T-helper 1 cell treated with Interleukin-12 subunit alpha and Interleukin-12 subunit beta and Interleukin-4 antibody, amounts not matched to agents 30 ng/mL and 1 ng/mL, for 36 hours (primary cell): Measurements from ENCODE around the gene SLC6A13. TPM values are rescaled to one million over a fixed set of nuclear protein-coding genes. Genes with fewer than 3 reads are reported as not detected.
"Not testable (repeated sequence)": the region's sequence is repeated elsewhere in the genome, so short reads cannot be mapped to it uniquely, and the experiment has no call there.

Experiments used
- intact Hi-C: fragments of 100-400 bp; cut with micrococcal nuclease; formaldehyde crosslinking; loops from one replicate; pipeline ENCODE4 v1.15.1; 2024
- total RNA-seq: library from RNA; stranded (reverse); gene quantifications from 2 replicates; pipeline ENCODE4 v1.2.3, GENCODE V29; 2022

SLC6A13 gene
- total RNA-seq, 1 donor from 2014 or later, result 0.78 TPM

DNA sequence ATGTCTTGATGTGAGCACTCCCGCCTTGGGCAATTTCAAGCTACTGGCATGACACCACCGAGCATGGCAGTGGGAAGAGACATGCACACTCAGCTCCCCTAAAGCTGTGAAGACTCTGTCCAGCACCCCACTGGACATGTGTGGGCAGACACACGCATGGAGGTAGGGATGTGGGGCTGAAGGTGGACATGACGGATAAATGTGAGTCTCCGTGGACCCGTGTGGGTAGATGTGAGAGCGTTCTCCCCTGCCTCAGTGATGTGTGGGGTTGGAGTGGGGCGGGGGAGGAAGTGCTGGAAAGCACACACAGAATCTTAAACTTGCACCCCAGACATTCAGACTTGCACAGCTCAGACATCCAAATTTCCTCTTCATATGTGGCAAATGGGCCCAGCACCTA, 61.3 kb downstream of the SLC6A13 start:
- intact Hi-C loops, result no loop called here

GRCh38 chr12:198705-199104, 63.9 kb downstream of the SLC6A13 start:
- intact Hi-C loops, result no loop called here

- intact Hi-C loops, result no loop called here
These were observed 64.5 kb downstream of the SLC6A13 start for GRCh38 chr12:197911-198695.

DNA sequence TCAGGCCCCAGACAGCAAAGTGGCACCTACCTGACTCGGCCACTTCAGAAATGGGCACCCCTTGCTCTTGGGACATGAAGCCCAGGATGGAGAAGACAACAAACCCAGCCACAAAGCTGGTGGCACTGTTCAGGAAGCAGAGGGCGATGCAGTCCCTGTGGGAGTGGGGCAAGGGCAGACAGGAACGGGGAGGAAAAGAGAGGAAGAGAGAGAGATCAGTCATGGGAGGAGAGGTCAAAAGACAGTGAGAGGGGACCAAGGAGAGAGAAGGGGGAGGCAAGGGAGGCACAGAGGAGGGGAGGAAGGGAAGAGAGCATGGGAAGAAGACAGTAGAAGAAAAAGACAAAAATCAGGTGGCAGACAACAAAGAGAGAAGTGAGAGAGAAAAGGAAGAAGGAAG, 65.3 kb downstream of the SLC6A13 start:
- intact Hi-C loops, result no loop called here

DNA sequence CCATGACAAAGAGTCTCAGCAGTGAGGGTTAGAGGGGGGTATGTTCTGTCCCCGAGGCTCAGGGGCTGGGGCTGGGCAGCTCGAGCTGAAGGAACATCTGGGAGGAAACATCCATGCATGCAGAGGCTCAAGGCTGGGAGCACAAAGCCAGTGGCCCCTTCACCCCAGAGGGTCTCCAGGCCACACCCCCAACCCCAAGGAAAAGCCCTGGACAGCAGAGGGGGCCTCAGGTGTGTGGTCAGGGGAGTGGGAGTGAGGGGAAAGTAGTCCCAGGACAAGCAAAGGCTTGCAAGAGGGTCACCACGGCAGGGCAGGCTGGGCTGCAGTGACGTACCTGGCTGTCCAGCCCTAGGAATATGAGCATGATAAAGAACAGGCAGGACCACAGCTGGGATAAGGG, 66.2 kb downstream of the SLC6A13 start:
- intact Hi-C loops, result no loop called here

- intact Hi-C loops, result no loop called here
These were observed 66.7 kb downstream of the SLC6A13 start for GRCh38 chr12:195951-196350.

GRCh38 chr12:195156-195555, 67.5 kb downstream of the SLC6A13 start:
- intact Hi-C loops, result no loop called here

GRCh38 chr12:194276-194675, 68.4 kb downstream of the SLC6A13 start:
- intact Hi-C loops, result no loop called here

DNA sequence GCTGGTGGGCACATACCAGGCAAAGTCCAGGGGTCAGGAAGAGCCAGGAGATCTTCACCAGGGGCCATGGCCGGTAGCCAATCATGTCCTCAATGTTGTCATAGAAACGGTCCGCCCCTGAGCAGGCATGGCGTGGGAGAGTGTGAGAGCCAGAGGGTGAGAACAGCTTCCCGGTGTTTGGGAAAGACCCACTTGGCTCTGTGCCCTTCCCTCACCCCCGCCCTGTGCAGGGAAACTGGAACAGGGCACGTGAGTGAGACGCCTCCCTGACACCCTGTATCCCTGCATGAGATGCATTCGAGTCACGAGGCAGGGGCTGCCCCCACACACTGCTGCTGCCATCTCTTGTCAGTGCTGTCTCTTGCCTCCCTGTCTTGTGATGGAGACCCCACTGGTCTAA, 69.4 kb downstream of the SLC6A13 start:
- intact Hi-C loops, result no loop called here

DNA sequence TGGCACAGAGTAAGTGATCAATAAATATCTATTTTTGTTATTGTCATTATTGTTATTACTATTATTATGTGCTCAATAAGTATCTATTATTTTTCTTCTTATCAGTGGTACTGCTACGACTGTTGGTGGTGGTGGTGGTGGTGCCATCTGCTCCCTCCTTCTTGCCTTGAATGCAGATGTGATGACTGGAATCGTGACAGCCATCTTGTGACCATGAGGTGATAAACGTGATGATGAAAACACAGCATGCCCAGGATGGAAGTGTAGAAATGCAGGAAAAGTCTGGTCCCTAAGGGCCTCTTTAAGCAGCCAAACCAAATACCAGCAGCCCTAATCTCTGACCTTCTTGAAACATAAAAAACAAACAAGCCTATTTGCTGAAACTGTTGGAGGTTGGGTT, 71.1 kb downstream of the SLC6A13 start:
- intact Hi-C loops, result no loop called here

- intact Hi-C loops, result no loop called here
These were observed 71.8 kb downstream of the SLC6A13 start for GRCh38 chr12:190881-191280.

- intact Hi-C loops, result no loop called here
These were observed 73.0 kb downstream of the SLC6A13 start for GRCh38 chr12:189622-189962.

- intact Hi-C loops, result no loop called here
These were observed 73.6 kb downstream of the SLC6A13 start for GRCh38 chr12:188910-189621.

- intact Hi-C loops, result not testable (repeated sequence)
These were observed 74.4 kb downstream of the SLC6A13 start for GRCh38 chr12:187986-188909.

GRCh38 chr12:186006-186625, 76.5 kb downstream of the SLC6A13 start:
- intact Hi-C loops, result no loop called here

DNA sequence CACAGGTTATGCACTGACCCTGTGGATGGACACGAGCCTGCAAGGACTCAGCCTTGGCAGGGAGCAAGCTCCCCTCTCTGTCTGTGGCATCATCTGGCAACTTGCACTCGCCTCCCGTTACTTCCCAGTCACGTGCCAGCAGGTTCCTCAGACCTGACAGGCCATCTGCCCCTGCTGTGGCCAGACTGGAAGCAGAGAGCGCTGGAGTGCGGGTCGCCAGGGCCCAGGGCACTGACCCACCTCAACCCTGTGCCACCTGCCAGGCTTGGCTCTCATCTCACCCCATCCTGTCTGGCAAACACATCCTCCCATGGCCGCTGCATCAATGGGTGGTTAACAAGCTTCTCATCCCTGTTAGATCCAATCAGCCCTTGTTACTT, 77.1 kb downstream of the SLC6A13 start:
- intact Hi-C loops, result no loop called here

DNA sequence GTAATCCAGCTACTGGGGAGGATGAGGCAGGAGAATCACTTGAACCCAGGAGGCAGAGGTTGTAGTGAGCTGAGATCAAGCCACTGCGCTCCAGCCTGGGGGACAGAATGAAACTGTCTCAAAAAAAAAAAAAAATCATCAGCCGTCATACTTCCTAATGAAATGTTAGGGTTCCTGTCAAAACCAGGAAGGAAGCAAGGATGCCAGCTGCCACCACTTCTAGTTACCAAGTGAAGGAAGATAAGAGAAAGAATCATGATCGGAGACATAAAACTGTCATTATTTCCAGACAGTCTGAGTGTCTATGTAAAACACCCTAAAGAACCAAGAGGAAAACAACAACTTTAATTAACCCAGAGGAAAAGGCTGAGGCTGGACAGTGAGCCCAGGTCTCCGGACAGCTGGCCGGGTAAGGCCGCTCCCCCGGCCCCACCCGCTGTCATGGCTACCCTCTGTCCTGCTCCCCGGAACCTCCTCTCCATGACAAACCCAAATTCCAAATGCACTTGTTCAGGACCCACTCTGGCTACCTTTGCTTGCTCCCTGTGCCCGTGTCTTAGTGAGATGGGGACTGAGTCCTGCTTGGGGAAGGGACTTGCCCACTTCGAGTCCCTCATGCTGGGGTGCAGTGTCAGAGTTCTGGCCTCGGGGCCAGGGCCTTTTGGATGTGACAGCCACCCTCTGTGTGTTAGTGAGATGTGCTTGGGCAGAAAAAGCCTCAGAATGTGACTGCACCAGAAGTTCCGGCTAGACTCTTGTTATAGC, 77.6 kb downstream of the SLC6A13 start:
- intact Hi-C loops, result no loop called here

DNA sequence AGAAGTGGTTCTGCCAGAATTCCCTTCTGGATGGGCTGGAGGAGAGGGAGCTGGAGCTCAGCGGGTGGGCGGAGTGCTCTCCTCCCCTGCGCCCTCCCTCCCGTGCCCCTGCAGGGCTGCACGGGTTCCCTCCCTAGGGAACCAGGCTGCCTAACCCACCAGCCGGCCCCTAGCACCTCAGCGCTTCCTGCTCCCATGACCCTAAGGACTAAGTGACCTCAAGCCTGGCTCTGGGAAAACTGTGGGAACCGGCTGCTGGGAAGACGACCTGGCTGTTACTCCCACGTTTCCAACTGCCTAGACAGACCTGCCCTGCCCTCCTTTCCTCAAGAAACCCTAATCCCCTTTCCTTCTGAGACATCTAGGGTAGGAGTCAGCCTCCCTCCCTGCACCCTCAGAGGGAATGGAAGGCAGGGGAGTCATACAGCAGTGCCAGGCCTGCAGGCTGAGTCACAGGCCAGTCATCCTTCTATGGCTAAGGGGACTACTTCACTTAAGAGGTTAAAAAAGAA, 80.2 kb downstream of the SLC6A13 start:
- intact Hi-C loops, result no loop called here

DNA sequence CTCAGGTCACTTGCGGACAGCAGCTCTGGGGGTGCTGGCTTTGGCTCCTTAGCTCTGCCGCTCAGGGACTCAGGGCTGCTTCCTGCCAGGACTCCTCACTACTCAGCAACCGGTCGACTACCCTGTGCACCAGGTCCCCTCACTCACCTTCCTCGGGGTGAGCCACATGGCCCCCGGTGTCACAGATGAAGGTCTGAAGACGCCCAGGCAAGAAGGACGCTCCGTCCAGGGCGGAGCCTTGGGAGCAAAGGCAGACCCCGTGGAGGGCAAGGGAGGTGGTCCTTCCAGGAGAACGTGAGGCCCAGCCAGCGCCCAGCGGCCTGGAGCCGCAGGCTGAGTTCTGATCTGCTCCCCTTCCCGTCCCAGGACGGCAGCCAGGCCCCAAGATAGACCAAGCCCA, 80.7 kb downstream of the SLC6A13 start:
- intact Hi-C loops, result no loop called here

- intact Hi-C loops, result no loop called here
These were observed 82.2 kb downstream of the SLC6A13 start for GRCh38 chr12:180445-180844.

DNA sequence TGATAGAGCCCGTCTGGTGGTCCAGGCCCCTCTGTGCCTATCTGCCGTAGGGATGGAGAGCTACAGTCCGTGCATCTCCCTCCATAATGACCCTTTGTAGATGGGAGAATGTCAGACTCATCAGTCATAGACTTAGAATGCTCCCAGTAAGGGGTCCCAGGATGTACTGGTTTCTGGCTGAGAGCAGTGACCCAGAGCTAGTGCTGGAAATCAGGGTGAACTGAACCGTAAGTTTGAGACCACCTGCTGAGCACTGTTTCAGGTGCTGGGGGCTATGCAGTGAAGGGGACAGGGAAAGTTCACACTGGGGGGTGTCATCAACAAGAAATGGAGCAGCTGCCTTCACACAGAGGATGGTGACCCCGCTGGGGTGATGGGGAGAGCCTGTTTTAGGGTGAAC, 82.8 kb downstream of the SLC6A13 start:
- intact Hi-C loops, result no loop called here
